Kidney (tissue), 14 donors: ENCODE data around the gene CDK15. TPM values are rescaled to one million over a fixed set of nuclear protein-coding genes. Genes with fewer than 3 reads are reported as not detected.

Source experiments
- DNase-seq, 5 donors: peaks; one replicate each; pipeline ENCODE4 v3.0.0-alpha.2; 2013 to 2020
- FAIRE-seq: peaks from 2 replicates; lab custom pipeline; 2012; peaks lifted over from hg19 to GRCh38; lab: Jason Lieb, UNC
- H3K27ac ChIP-seq, 2 donors: one replicate each; pipeline ENCODE4 v1.7.0; 2013; ENCODE audit warnings: low read depth in 2 of 2, low read length in 2 of 2, inconsistent platforms in 1 of 2
- H3K27me3 ChIP-seq: one replicate; pipeline ENCODE4 v1.7.1; 2013; ENCODE audit warnings: low read length, inconsistent platforms; ENCODE audit not compliant: control insufficient read depth, insufficient read depth
- H3K36me3 ChIP-seq, 3 donors: one replicate each; pipeline versions ENCODE4 v1.7.0 to v1.7.1; 2013; ENCODE audit warnings: low read length in 3 of 3, control low read depth in 1 of 3, inconsistent platforms in 1 of 3; ENCODE audit not compliant: insufficient read depth in 3 of 3, control insufficient read depth in 2 of 3
- H3K4me1 ChIP-seq, 3 donors: one replicate each; pipeline versions ENCODE4 v1.7.0 to v1.7.1; 2013; ENCODE audit warnings: low read length in 3 of 3, inconsistent platforms in 1 of 3, low read depth in 1 of 3; ENCODE audit not compliant: control insufficient read depth in 2 of 3, insufficient read depth in 2 of 3
- H3K4me3 ChIP-seq, 3 donors: one replicate each; pipeline versions ENCODE4 v1.7.0 to v1.8.1; 2013; ENCODE audit warnings: low read length in 3 of 3, control low read depth in 1 of 3, inconsistent platforms in 1 of 3
- H3K9ac ChIP-seq, 3 donors: one replicate each; pipeline versions ENCODE4 v1.7.0 to v1.7.1; 2013; ENCODE audit warnings: low read length in 3 of 3, control low read depth in 1 of 3, inconsistent platforms in 1 of 3
- H3K9me3 ChIP-seq, 3 donors: one replicate each; pipeline versions ENCODE4 v1.7.0 to v1.7.1; 2013; ENCODE audit warnings: low read length in 3 of 3, control low read depth in 1 of 3, inconsistent platforms in 1 of 3; ENCODE audit not compliant: control insufficient read depth in 2 of 3, insufficient read depth in 1 of 3
- intact Hi-C: fragments of 100-400 bp; cut with DNase I; formaldehyde crosslinking; loops from one replicate; pipeline ENCODE4 v1.11.1; 2022
- polyA plus RNA-seq: library from polyadenylated mRNA; stranded (reverse); fragments of 350-450 nt; fragmentation: Illumina TruSeq; extraction: RNeasy Lipid Tissue Mini Kit (QIAGEN cat#74804); gene quantifications from one replicate; pipeline ENCODE4 v1.2.3, GENCODE V29; 2014; ENCODE audit warnings: low read depth, low replicate concordance; ENCODE audit not compliant: insufficient read depth
- total RNA-seq: library from RNA; stranded (reverse); fragmentation: NEBNext Ultra II Directional; extraction: Animal tissue kit (Norgen Biotek cat#: 25700); gene quantifications from one replicate; pipeline ENCODE4 v1.2.1, GENCODE V29; 2021
- TF ChIP-seq, protein P1 (sequence below): IDR thresholded peaks from 3 replicates; pipeline ENCODE4 v1.5.1; 2012; ENCODE audit warnings: mild to moderate bottlenecking, moderate library complexity, borderline replicate concordance; ENCODE audit not compliant: insufficient read depth; ENCODE audit errors: extremely low read depth
- donor health status: control.
- donor health status: control.
- donor health status: control.
- donor health status: control.
- donor health status: control.
- donor health status: DM: yes; HTN: yes; CAD: no.
- donor health status: Normal renal cell carcinoma (clear cell type).

CDK15 gene
- total and polyA plus RNA-seq, 2 donors from 2014 or later: 0.11 to 2.7 TPM

DNA sequence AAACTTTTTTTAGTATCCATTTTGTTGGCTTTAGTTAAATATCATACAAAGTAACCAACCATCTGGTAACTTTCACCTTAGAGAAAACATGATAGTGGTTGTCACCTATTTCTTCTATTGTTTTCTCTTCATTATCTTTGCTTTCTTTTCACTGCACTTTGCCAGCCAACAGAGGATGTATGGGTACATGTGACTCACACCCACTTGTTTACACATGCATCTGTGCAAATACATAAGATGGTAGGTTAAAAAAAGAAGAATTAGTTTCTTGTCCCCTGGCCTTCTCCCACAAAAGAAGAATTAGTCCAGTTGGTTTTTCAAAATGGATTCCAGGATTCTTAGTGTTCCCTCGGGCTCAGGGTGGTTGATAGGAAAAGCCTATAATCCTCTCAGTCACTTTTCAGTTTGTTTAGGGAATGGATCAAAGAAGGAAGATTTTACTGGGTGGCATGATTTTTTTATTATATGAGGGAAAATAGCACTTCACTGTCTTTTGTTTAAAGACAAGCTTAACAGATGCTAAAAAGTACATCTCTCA is 46.6 kb downstream of the CDK15 start:
- no peak overlapping the region for H3K27ac ChIP-seq
- H3K36me3 ChIP-seq: no peaks in the 10 kb centered on the region
- H3K4me3 ChIP-seq: no peak overlapping the region
- H3K9me3 ChIP-seq: no peaks in the 10 kb centered on the region
- TF ChIP-seq, protein P1, sequence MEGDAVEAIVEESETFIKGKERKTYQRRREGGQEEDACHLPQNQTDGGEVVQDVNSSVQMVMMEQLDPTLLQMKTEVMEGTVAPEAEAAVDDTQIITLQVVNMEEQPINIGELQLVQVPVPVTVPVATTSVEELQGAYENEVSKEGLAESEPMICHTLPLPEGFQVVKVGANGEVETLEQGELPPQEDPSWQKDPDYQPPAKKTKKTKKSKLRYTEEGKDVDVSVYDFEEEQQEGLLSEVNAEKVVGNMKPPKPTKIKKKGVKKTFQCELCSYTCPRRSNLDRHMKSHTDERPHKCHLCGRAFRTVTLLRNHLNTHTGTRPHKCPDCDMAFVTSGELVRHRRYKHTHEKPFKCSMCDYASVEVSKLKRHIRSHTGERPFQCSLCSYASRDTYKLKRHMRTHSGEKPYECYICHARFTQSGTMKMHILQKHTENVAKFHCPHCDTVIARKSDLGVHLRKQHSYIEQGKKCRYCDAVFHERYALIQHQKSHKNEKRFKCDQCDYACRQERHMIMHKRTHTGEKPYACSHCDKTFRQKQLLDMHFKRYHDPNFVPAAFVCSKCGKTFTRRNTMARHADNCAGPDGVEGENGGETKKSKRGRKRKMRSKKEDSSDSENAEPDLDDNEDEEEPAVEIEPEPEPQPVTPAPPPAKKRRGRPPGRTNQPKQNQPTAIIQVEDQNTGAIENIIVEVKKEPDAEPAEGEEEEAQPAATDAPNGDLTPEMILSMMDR: no peak
- no peaks in the 10 kb centered on the region for H3K27me3 ChIP-seq
- intact Hi-C loops: no loop called here
- DNase-seq (no peak), FAIRE-seq (no peak)
- H3K9ac ChIP-seq: no peak overlapping the region
- H3K4me1 ChIP-seq: no peaks in the 10 kb centered on the region

- no peaks in the 10 kb centered on the region for H3K4me1 ChIP-seq
- DNase-seq (peak in 2 of 5 donors; percentile 28 to 48), FAIRE-seq (no peak)
- intact Hi-C loops: no loop called here
- H3K36me3 ChIP-seq: no peaks in the 10 kb centered on the region
- H3K9me3 ChIP-seq: no peaks in the 10 kb centered on the region
- no peak overlapping the region for H3K27ac ChIP-seq
- H3K9ac ChIP-seq: no peak overlapping the region
- H3K27me3 ChIP-seq: no peaks in the 10 kb centered on the region
- H3K4me3 ChIP-seq: no peak overlapping the region
- TF ChIP-seq, protein P1: no peak
Observed at GRCh38 chr2:201854221-201854801, 48.0 kb downstream of the CDK15 start.

- intact Hi-C loops: no loop called here
- Histone ChIP-seq H3K27me3 (no peaks in the 10 kb centered on the region), H3K4me3 (no peak overlapping the region), H3K9me3 (no peaks in the 10 kb centered on the region), H3K9ac (no peak overlapping the region), H3K4me1 (no peaks in the 10 kb centered on the region), H3K27ac (no peak overlapping the region), H3K36me3 (no peaks in the 10 kb centered on the region)
- TF ChIP-seq, protein P1: no peak
- FAIRE-seq (no peak), DNase-seq (no peak)
Observed at GRCh38 chr2:201854841-201855240, 48.5 kb downstream of the CDK15 start.

DNA sequence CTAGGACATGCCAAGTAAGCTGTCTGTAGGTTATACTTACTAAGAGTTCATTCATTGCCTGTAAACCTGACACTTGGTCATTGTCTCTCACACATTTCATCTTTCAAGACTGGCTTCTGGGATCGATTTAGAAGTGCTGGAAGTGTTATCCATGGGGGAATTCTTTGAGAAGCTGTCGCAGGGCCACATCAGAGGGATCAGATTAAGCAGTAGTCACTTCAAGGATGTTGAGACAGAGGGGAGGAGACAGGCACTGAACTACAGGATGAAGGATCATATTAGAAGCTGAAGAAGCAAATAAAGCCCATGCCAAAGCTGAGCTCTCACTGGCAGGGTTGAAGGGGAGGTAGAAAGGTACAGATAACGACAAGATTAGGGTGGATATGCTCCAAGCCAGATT is 49.0 kb downstream of the CDK15 start:
- DNase-seq: no peak
- Histone ChIP-seq H3K36me3 (no peaks in the 10 kb centered on the region), H3K27ac (no peak overlapping the region), H3K4me1 (no peaks in the 10 kb centered on the region), H3K27me3 (no peaks in the 10 kb centered on the region), H3K9ac (no peak overlapping the region), H3K9me3 (no peaks in the 10 kb centered on the region), H3K4me3 (no peak overlapping the region)
- TF ChIP-seq, protein P1: no peak
- intact Hi-C loops: no loop called here
- FAIRE-seq: no peak
